ENCODE measurements around the gene AP3B1. TPM values are rescaled to one million over a fixed set of nuclear protein-coding genes. Genes with fewer than 3 reads are reported as not detected.
"Not testable (repeated sequence)": the region's sequence is repeated elsewhere in the genome, so short reads cannot be mapped to it uniquely, and the experiment has no call there.

The AP3B1 gene
- total RNA-seq, 6 experiments from 2014 or later: 11.4 to 17.9 (median 12.9) TPM

DNA sequence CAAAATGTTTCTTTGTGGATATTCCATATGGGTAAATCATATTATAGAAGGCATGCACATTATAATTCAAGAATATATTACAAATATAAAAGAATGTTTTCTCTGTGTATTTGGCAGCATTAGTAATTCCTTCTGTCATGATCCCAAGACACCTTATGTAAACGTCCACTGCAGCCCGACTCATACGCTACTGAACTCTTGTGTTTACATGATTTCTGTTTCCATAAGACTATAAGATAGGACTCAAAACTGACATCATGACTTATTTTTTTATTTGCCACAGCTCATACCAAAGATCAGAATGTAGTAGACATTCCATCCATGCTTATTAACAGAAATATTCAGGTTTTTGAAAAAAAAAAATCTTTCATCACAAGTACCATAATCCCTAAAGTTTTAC is 234.1 kb downstream of the AP3B1 start:
- no peak overlapping the region for H3K4me3 ChIP-seq
- H3K36me3 ChIP-seq: no peaks in the 10 kb centered on the region
- no peaks in the 10 kb centered on the region for H3K9me3 ChIP-seq
- DNase-seq: no peak
- no peak overlapping the region for H3K27ac ChIP-seq
- ATAC-seq: no peak
- no peaks in the 10 kb centered on the region for H3K4me1 ChIP-seq
- intact Hi-C loops (cut with DNase I): no loop called here
- TF ChIP-seq CTCF (IDR thresholded peaks at IDR 0.05): no peak
- TF ChIP-seq POLR2A (IDR thresholded peaks at IDR 0.05): no peak
- WGBS (ENCODE audit: insufficient coverage, low coverage, low lambda C conversion rate, missing lambda C conversion rate): 82% methylated on average over 3 of the region's 3 CpGs
- no peaks in the 10 kb centered on the region for H3K27me3 ChIP-seq

DNA sequence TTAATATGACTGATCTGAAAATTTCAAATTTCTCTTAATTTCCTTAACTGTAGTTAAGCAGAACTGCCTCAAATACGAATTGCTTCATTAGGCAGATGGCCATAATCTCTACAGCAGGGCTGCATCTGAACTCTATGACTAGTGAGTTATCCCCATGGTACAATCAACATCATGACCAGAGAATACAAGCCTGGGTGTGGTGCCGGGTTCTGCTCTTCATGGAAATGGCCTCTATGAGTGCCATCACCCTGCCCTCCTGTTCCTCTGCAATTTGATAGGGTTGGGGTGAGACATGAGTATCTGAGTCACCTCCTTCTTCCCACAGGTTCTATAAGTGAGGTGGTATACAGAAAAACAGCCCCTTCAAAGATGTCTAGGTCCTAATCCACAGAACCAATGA is 235.9 kb downstream of the AP3B1 start:
- WGBS (ENCODE audit: insufficient coverage, low coverage, low lambda C conversion rate, missing lambda C conversion rate): 100% methylated on average over 1 of the region's 2 CpGs
- intact Hi-C loops (cut with DNase I): no loop called here
- Histone ChIP-seq H3K27me3 (no peaks in the 10 kb centered on the region), H3K4me1 (no peaks in the 10 kb centered on the region), H3K36me3 (no peaks in the 10 kb centered on the region), H3K27ac (no peak overlapping the region), H3K4me3 (no peak overlapping the region), H3K9me3 (no peaks in the 10 kb centered on the region)
- no peak for DNase-seq
- ATAC-seq: no peak
- no peak for TF ChIP-seq CTCF (IDR thresholded peaks at IDR 0.05)
- TF ChIP-seq POLR2A (IDR thresholded peaks at IDR 0.05): no peak

DNA sequence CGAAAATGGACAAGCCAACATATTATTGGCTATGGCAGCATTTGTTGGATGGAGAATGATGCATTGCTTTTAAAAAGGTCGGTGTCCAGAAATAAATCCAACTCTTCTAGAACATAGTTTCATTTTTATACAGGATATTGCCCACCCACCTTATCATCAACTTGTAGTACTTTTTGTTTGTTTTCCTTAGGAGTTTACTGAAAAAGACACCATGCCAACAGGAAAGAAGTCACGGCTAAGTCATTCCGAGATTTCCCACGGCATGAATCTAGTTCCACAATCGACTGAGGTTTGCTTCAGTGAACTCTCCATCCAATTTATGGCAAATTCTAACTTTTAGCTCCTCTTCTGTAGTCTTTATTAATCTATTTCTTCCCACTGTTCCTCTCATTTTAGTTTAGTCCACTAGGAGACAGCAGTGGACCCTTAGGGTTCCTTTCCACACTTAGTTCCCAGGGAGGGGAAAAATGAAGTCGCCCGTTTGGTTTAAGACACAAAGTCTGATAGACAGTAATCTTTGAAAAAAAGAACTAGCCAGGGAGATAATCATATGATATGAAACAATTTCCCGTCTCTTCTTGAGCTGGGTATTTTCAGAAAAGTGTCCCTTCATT is 237.5 kb downstream of the AP3B1 start:
- Histone ChIP-seq H3K9me3 (no peaks in the 10 kb centered on the region), H3K27ac (no peak overlapping the region), H3K36me3 (no peaks in the 10 kb centered on the region), H3K4me3 (no peak overlapping the region), H3K27me3 (no peaks in the 10 kb centered on the region), H3K4me1 (no peaks in the 10 kb centered on the region)
- DNase-seq (no peak), ATAC-seq (peak in 3 of 4 donors; percentile 25 to 54 (median 32))
- peak in 1 of 4 donors; percentile 14 for TF ChIP-seq CTCF (IDR thresholded peaks at IDR 0.05)
- no peak for TF ChIP-seq POLR2A (IDR thresholded peaks at IDR 0.05)
- 65% methylated on average over 9 of the region's 9 CpGs for WGBS (ENCODE audit: insufficient coverage, low coverage, low lambda C conversion rate, missing lambda C conversion rate)
- intact Hi-C loops (cut with DNase I): no loop called here

GRCh38 chr5:78056053-78056452 is 238.4 kb downstream of the AP3B1 start:
- H3K9me3 ChIP-seq: no peaks in the 10 kb centered on the region
- H3K36me3 ChIP-seq: no peaks in the 10 kb centered on the region
- H3K27me3 ChIP-seq: no peaks in the 10 kb centered on the region
- ATAC-seq (no peak), DNase-seq (no peak)
- no peak for TF ChIP-seq CTCF (IDR thresholded peaks at IDR 0.05)
- no peak for TF ChIP-seq POLR2A (IDR thresholded peaks at IDR 0.05)
- intact Hi-C loops (cut with DNase I): no loop called here
- H3K27ac ChIP-seq: no peak overlapping the region
- WGBS (ENCODE audit: insufficient coverage, low coverage, low lambda C conversion rate, missing lambda C conversion rate): 64% methylated on average over 1 of the region's 1 CpG
- H3K4me1 ChIP-seq: no peaks in the 10 kb centered on the region
- no peak overlapping the region for H3K4me3 ChIP-seq

- no peak overlapping the region for H3K27ac ChIP-seq
- TF ChIP-seq POLR2A (IDR thresholded peaks at IDR 0.05): no peak
- no peak for TF ChIP-seq CTCF (IDR thresholded peaks at IDR 0.05)
- H3K9me3 ChIP-seq: no peaks in the 10 kb centered on the region
- no peak overlapping the region for H3K4me3 ChIP-seq
- no peak for DNase-seq
- no peak for ATAC-seq
- WGBS (ENCODE audit: insufficient coverage, low coverage, low lambda C conversion rate, missing lambda C conversion rate): 73% methylated on average over 4 of the region's 4 CpGs
- intact Hi-C loops (cut with DNase I): no loop called here
- H3K36me3 ChIP-seq: no peaks in the 10 kb centered on the region
- no peaks in the 10 kb centered on the region for H3K4me1 ChIP-seq
- no peaks in the 10 kb centered on the region for H3K27me3 ChIP-seq
These were observed 243.6 kb downstream of the AP3B1 start for GRCh38 chr5:78050888-78051287.

- intact Hi-C loops (cut with DNase I); H3K27ac ChIP-seq; ATAC-seq; H3K4me3 ChIP-seq; H3K27me3 ChIP-seq; H3K9me3 ChIP-seq; DNase-seq; H3K36me3 ChIP-seq; H3K4me1 ChIP-seq: not testable (repeated sequence)
- WGBS (ENCODE audit: insufficient coverage, low coverage, low lambda C conversion rate, missing lambda C conversion rate): 100% methylated on average over 2 of the region's 2 CpGs
These were observed 247.7 kb downstream of the AP3B1 start for GRCh38 chr5:78046823-78047222.
